ENCODE measurements around the gene LAMP5.

- TF ChIP-seq CTCF (IDR thresholded peaks at IDR 0.05) (no peak), POLR2AphosphoS5 (IDR thresholded peaks at IDR 0.05) (no peak), POLR2A (IDR thresholded peaks at IDR 0.05) (no peak)
Observed at GRCh38 chr20:9532069-9532838, 17.9 kb downstream of the LAMP5 start.

All from suprapubic skin (tissue), 4 donors.